NCI-H69 (cell line): ENCODE data around the gene DNAJB4.
"Not testable (repeated sequence)": the region's sequence is repeated elsewhere in the genome, so short reads cannot be mapped to it uniquely, and the experiment has no call there.

ENCODE experiments used
- DNase-seq: peaks from one replicate; lab custom pipeline; 2025; lab: John Stamatoyannopoulos, UW

Gene DNAJB4

GRCh38 chr1:78064886-78065285 is 60.1 kb downstream of the DNAJB4 start:
- DNase-seq = not testable (repeated sequence)
